ENCODE results near the gene ATP5PD.

DNA sequence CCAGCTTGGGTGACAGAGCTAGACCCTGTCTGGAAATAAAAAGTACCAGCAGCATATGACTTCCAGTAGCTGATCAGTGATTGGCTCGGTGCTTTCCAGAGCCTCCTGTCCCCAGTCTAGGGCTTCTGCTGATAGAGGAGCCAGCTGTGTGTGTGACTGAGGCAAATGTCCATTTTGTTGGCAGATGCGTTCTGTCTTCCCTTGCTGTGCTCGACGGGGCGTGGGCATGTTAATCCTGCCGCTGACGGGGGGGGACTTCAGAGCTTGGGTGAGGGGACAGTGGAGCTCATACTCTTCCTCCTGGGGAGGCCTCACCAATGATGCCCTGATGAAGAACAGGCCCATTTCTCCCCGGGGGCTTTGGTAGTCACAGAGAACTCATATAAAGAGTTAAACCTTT is 14.8 kb upstream of the ATP5PD start:
- TF ChIP-seq, protein P1, sequence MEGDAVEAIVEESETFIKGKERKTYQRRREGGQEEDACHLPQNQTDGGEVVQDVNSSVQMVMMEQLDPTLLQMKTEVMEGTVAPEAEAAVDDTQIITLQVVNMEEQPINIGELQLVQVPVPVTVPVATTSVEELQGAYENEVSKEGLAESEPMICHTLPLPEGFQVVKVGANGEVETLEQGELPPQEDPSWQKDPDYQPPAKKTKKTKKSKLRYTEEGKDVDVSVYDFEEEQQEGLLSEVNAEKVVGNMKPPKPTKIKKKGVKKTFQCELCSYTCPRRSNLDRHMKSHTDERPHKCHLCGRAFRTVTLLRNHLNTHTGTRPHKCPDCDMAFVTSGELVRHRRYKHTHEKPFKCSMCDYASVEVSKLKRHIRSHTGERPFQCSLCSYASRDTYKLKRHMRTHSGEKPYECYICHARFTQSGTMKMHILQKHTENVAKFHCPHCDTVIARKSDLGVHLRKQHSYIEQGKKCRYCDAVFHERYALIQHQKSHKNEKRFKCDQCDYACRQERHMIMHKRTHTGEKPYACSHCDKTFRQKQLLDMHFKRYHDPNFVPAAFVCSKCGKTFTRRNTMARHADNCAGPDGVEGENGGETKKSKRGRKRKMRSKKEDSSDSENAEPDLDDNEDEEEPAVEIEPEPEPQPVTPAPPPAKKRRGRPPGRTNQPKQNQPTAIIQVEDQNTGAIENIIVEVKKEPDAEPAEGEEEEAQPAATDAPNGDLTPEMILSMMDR (IDR thresholded peaks at IDR 0.05): no peak
- TF ChIP-seq POLR2A (IDR thresholded peaks at IDR 0.05) (no peak), POLR2AphosphoS5 (IDR thresholded peaks at IDR 0.05) (no peak)
